Measurements from ENCODE around the gene EEF1E1. TPM values are rescaled to one million over a fixed set of nuclear protein-coding genes. Genes with fewer than 3 reads are reported as not detected.

Gene EEF1E1
- total RNA-seq, 2 donors from 2014 or later, result 23.1 TPM

DNA sequence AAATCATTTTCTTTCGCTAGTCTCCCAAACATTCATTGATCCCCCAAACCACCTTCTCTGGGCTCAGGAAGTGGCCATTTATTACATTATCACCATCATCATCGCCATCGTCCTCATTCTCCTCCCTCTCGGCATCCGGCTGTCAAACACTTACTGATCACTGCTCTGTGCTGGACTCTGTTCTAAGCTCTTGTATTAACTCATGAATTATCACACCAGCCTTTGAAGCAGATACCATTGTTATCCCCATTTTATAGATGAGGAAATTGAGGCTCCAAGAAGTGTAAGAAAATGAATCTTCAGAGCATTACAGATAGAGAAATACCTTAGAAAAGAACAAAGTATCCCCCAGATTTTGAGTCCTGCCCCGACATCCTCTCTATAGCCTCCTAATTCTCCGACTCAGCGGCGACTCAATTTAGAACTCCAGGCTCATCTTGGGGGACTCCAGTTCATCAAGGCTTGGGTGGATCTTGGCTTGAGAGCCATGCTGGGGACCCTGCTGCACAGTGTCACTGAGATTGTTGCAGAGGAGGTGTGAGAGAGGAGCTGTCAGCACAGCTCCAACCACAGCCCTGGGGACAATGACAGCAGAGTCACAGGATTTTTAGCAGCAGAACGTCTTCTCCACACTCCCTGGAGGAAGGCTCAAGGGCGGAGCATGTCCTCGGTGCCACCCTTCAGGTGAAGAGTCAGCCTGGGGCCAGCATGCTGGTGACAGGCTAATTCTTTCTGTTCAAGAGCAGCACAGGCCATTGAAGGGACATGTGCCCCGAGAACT, 6.6 kb upstream of the EEF1E1 start:
- Histone ChIP-seq H3K9me3 (no peaks in the 10 kb centered on the region), H3K4me3 (no peak overlapping the region), H3K4me1 (replicated peaks) (no peaks in the 10 kb centered on the region), H3K27ac (no peak overlapping the region), H3K27me3 (replicated peaks; ENCODE audit: insufficient read depth) (no peaks in the 10 kb centered on the region), H3K36me3 (no peaks in the 10 kb centered on the region)
- TF ChIP-seq POLR2A (IDR thresholded peaks at IDR 0.05) (no peak), POLR2AphosphoS5 (IDR thresholded peaks at IDR 0.05) (no peak)
- TF ChIP-seq, protein P1, sequence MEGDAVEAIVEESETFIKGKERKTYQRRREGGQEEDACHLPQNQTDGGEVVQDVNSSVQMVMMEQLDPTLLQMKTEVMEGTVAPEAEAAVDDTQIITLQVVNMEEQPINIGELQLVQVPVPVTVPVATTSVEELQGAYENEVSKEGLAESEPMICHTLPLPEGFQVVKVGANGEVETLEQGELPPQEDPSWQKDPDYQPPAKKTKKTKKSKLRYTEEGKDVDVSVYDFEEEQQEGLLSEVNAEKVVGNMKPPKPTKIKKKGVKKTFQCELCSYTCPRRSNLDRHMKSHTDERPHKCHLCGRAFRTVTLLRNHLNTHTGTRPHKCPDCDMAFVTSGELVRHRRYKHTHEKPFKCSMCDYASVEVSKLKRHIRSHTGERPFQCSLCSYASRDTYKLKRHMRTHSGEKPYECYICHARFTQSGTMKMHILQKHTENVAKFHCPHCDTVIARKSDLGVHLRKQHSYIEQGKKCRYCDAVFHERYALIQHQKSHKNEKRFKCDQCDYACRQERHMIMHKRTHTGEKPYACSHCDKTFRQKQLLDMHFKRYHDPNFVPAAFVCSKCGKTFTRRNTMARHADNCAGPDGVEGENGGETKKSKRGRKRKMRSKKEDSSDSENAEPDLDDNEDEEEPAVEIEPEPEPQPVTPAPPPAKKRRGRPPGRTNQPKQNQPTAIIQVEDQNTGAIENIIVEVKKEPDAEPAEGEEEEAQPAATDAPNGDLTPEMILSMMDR (IDR thresholded peaks at IDR 0.05), result no peak
- 80% methylated on average over 13 of the region's 13 CpGs for WGBS
- no peak for DNase-seq (ENCODE audit: low spot score)
- intact Hi-C loops (cut with DNase I), result no loop called here

DNA sequence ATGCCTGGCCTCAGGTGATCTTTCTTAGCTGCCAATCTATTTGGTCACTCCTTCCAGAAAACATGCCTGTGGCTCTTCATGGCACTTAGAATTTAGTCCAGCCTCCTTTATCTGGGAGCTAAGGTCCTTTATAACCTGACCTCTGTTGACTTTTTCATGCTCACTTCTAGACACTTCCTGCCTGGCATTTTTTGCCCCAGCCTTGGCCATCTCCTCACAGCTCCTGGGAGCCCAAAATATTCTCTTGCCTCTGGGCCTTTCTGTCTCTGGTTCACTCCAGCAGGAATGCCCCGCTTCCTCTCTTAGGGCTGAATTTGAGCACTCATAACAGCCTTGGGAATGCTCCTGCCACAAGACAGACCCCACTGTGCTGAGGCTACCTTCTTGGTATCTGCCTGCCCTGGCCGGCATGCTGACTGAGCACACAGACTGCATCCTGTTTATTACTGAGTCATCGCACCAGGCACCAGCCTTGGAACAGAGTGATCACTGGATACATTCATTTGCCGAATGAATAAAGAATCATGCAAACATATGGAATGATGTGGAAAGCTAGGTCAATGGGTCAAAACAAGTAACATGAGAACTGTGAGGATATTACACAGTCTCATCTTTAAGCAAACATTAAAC, 5.8 kb upstream of the EEF1E1 start:
- TF ChIP-seq POLR2AphosphoS5 (IDR thresholded peaks at IDR 0.05), result no peak
- Histone ChIP-seq H3K4me1 (replicated peaks) (no peaks in the 10 kb centered on the region), H3K4me3 (no peak overlapping the region), H3K36me3 (no peaks in the 10 kb centered on the region), H3K9me3 (no peaks in the 10 kb centered on the region), H3K27ac (no peak overlapping the region), H3K27me3 (replicated peaks; ENCODE audit: insufficient read depth) (no peaks in the 10 kb centered on the region)
- WGBS, result 69% methylated on average over 4 of the region's 4 CpGs
- no peak for DNase-seq (ENCODE audit: low spot score)
- intact Hi-C loops (cut with DNase I), result no loop called here

DNA sequence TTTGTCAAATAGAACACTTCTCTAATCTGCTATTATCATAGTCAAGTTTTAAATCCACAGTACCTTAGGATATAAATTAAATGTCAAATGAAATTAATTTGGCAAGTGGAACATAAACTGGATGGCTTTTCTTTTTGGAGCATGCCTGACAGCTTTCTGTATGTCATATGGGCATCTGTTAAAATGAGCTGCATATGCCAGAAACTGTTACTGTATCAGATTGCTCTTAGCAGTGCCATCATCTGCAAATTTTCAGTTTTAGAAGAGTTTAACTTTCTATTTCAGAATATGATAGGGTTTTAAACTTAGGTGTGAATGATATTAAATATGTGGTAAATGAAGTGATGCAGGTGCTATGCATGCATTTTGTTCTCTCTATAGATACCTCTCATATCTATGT, 3.4 kb upstream of the EEF1E1 start:
- no peaks in the 10 kb centered on the region for H3K9me3 ChIP-seq
- H3K4me1 ChIP-seq (replicated peaks), result no peaks in the 10 kb centered on the region
- no peak for DNase-seq (ENCODE audit: low spot score)
- H3K27ac ChIP-seq, result no peak overlapping the region
- no peaks in the 10 kb centered on the region for H3K27me3 ChIP-seq (replicated peaks; ENCODE audit: insufficient read depth)
- no peaks in the 10 kb centered on the region for H3K36me3 ChIP-seq
- TF ChIP-seq, protein P1 (IDR thresholded peaks at IDR 0.05), result no peak
- TF ChIP-seq POLR2A (IDR thresholded peaks at IDR 0.05), result no peak
- no peak for TF ChIP-seq POLR2AphosphoS5 (IDR thresholded peaks at IDR 0.05)
- intact Hi-C loops (cut with DNase I), result no loop called here
- no peak overlapping the region for H3K4me3 ChIP-seq

- Histone ChIP-seq H3K36me3 (no peaks in the 10 kb centered on the region), H3K9me3 (no peaks in the 10 kb centered on the region), H3K4me1 (replicated peaks) (no peaks in the 10 kb centered on the region), H3K27me3 (replicated peaks; ENCODE audit: insufficient read depth) (no peaks in the 10 kb centered on the region), H3K4me3 (no peak overlapping the region), H3K27ac (no peak overlapping the region)
- TF ChIP-seq, protein P1 (IDR thresholded peaks at IDR 0.05), result no peak
- TF ChIP-seq POLR2A (IDR thresholded peaks at IDR 0.05) (no peak), POLR2AphosphoS5 (IDR thresholded peaks at IDR 0.05) (no peak)
- DNase-seq (ENCODE audit: low spot score), result no peak
- intact Hi-C loops (cut with DNase I), result loop anchor here (2.0 kb wide), 1 partner anchor 39 kb away; the partner anchor contains the start of gene BLOC1S5
Measured at GRCh38 chr6:8103726-8104125, 1.4 kb upstream of the EEF1E1 start.

GRCh38 chr6:8100159-8100854, 2.0 kb downstream of the EEF1E1 start:
- no peaks in the 10 kb centered on the region for H3K9me3 ChIP-seq
- no peak overlapping the region for H3K4me3 ChIP-seq
- H3K36me3 ChIP-seq, result no peaks in the 10 kb centered on the region
- H3K27ac ChIP-seq, result no peak overlapping the region
- H3K4me1 ChIP-seq (replicated peaks), result no peaks in the 10 kb centered on the region
- DNase-seq (ENCODE audit: low spot score), result no peak
- H3K27me3 ChIP-seq (replicated peaks; ENCODE audit: insufficient read depth), result no peaks in the 10 kb centered on the region
- WGBS, result 90% methylated on average over 8 of the region's 8 CpGs
- TF ChIP-seq, protein P1 (IDR thresholded peaks at IDR 0.05), result no peak
- TF ChIP-seq POLR2A (IDR thresholded peaks at IDR 0.05) (no peak), POLR2AphosphoS5 (IDR thresholded peaks at IDR 0.05) (no peak)
- intact Hi-C loops (cut with DNase I), result no loop called here
